Naive B cell (primary cell): ENCODE data around the gene ABCC9. TPM values are rescaled to one million over a fixed set of nuclear protein-coding genes. Genes with fewer than 3 reads are reported as not detected.
"Not testable (repeated sequence)": the region's sequence is repeated elsewhere in the genome, so short reads cannot be mapped to it uniquely, and the experiment has no call there.

ENCODE experiments used
- ATAC-seq, 2 donors: fragments of 150-1000 bp; cut with Tn5 transposase; 2 replicates each; pipeline ENCODE4 v1.10.0; 2021; ENCODE audit warnings: low read depth in 2 of 2, mild to moderate bottlenecking in 2 of 2, moderate library complexity in 2 of 2
- DNase-seq: peaks from one replicate; pipeline ENCODE4 v3.0.0; 2022
- H3K27ac Mint-ChIP-seq, 6 donors: one replicate each; pipeline ENCODE4 v1.8.0; 2020 to 2022; ENCODE audit warnings: mild to moderate bottlenecking in 6 of 6, mixed read lengths in 6 of 6, moderate library complexity in 5 of 6, inconsistent platforms in 2 of 6
- H3K27me3 Mint-ChIP-seq, 3 donors: one replicate each; pipeline ENCODE4 v1.8.0; 2021 to 2022; ENCODE audit warnings: mixed read lengths in 3 of 3, mild to moderate bottlenecking in 1 of 3
- H3K36me3 Mint-ChIP-seq, 2 donors: one replicate each; pipeline ENCODE4 v1.8.0; 2020 to 2022; ENCODE audit warnings: mixed read lengths in 2 of 2, inconsistent platforms in 1 of 2, mild to moderate bottlenecking in 1 of 2
- H3K4me1 Mint-ChIP-seq, 3 donors: one replicate each; pipeline ENCODE4 v1.8.0; 2020 to 2022; ENCODE audit warnings: mixed read lengths in 3 of 3, inconsistent platforms in 1 of 3, mild to moderate bottlenecking in 1 of 3, moderate library complexity in 1 of 3
- H3K4me3 Mint-ChIP-seq, 8 donors: one replicate each; pipeline ENCODE4 v1.8.0; 2020 to 2022; ENCODE audit warnings: mild to moderate bottlenecking in 8 of 8, mixed read lengths in 8 of 8, moderate library complexity in 8 of 8, inconsistent platforms in 2 of 8
- H3K9me3 Mint-ChIP-seq, 7 donors: one replicate each; pipeline ENCODE4 v1.8.0; 2020 to 2022; ENCODE audit warnings: mixed read lengths in 7 of 7, mild to moderate bottlenecking in 5 of 7, inconsistent platforms in 2 of 7, moderate library complexity in 1 of 7
- polyA plus RNA-seq, 6 donors: library from polyadenylated mRNA; unstranded; fragments of 300-500 nt; fragmentation: Illumina TruSeq; gene quantifications; one replicate each; pipeline ENCODE4 v1.2.3, GENCODE V29; 2021; ENCODE audit warnings: low read depth in 6 of 6

ABCC9 gene
- polyA plus RNA-seq, 6 donors from 2014 or later = not detected

GRCh38 chr12:21789687-21790086, 151.5 kb downstream of the ABCC9 start:
- H3K9me3 Mint-ChIP-seq = peaks cover 0 to 14% (median 4%) of the 10 kb centered on the region in 7 donors
- DNase-seq, H3K4me3 Mint-ChIP-seq, H3K36me3 Mint-ChIP-seq, ATAC-seq, H3K27me3 Mint-ChIP-seq, H3K27ac Mint-ChIP-seq, H3K4me1 Mint-ChIP-seq: not testable (repeated sequence)

- Mint-ChIP-seq H3K36me3 (peaks cover 0 to 4% of the 10 kb centered on the region in 2 donors), H3K9me3 (peaks cover 2 to 14% (median 3%) of the 10 kb centered on the region in 7 donors), H3K27me3 (no peaks in the 10 kb centered on the region), H3K4me3 (no peak overlapping the region), H3K4me1 (no peaks in the 10 kb centered on the region), H3K27ac (no peak overlapping the region)
- ATAC-seq (no peak), DNase-seq (no peak)
These were observed 152.9 kb downstream of the ABCC9 start for GRCh38 chr12:21788089-21788983.

GRCh38 chr12:21786041-21786531, 155.1 kb downstream of the ABCC9 start:
- no peak overlapping the region for H3K4me3 Mint-ChIP-seq
- peaks cover 0 to 8% of the 10 kb centered on the region in 2 donors for H3K36me3 Mint-ChIP-seq
- no peaks in the 10 kb centered on the region for H3K4me1 Mint-ChIP-seq
- DNase-seq (no peak), ATAC-seq (no peak)
- H3K27ac Mint-ChIP-seq = no peak overlapping the region
- H3K9me3 Mint-ChIP-seq = peaks cover 2 to 11% (median 5%) of the 10 kb centered on the region in 7 donors
- H3K27me3 Mint-ChIP-seq = no peaks in the 10 kb centered on the region

GRCh38 chr12:21782723-21783122, 158.5 kb downstream of the ABCC9 start:
- H3K4me3 Mint-ChIP-seq, ATAC-seq, H3K27me3 Mint-ChIP-seq, H3K27ac Mint-ChIP-seq, H3K36me3 Mint-ChIP-seq, H3K4me1 Mint-ChIP-seq, DNase-seq: not testable (repeated sequence)
- H3K9me3 Mint-ChIP-seq = peaks cover 1 to 11% (median 3%) of the 10 kb centered on the region in 7 donors

- Mint-ChIP-seq H3K9me3 (peaks cover 0 to 11% (median 3%) of the 10 kb centered on the region in 7 donors), H3K27ac (no peak overlapping the region), H3K36me3 (peaks cover 0 to 8% of the 10 kb centered on the region in 2 donors), H3K4me3 (no peak overlapping the region), H3K4me1 (no peaks in the 10 kb centered on the region), H3K27me3 (peaks cover 12 to 23% (median 20%) of the 10 kb centered on the region in 3 donors)
- DNase-seq = no peak
- no peak for ATAC-seq
These were observed 160.4 kb downstream of the ABCC9 start for GRCh38 chr12:21780786-21781185.

GRCh38 chr12:21776175-21776574, 165.1 kb downstream of the ABCC9 start:
- Mint-ChIP-seq H3K36me3 (no peaks in the 10 kb centered on the region), H3K4me1 (peaks cover 0 to 4% (median 0%) of the 10 kb centered on the region in 3 donors), H3K27me3 (peaks cover 34 to 52% (median 47%) of the 10 kb centered on the region in 3 donors), H3K27ac (no peak overlapping the region), H3K4me3 (no peak overlapping the region), H3K9me3 (peaks cover 0 to 2% (median 0%) of the 10 kb centered on the region in 7 donors)
- DNase-seq (no peak), ATAC-seq (no peak)

- Mint-ChIP-seq H3K4me1 (peaks cover 0 to 4% (median 0%) of the 10 kb centered on the region in 3 donors), H3K27ac (no peak overlapping the region), H3K9me3 (peaks cover 0 to 2% (median 0%) of the 10 kb centered on the region in 7 donors), H3K4me3 (no peak overlapping the region), H3K36me3 (no peaks in the 10 kb centered on the region), H3K27me3 (peaks cover 38 to 53% (median 52%) of the 10 kb centered on the region in 3 donors)
- ATAC-seq = no peak
- DNase-seq = no peak
These were observed 165.9 kb downstream of the ABCC9 start for GRCh38 chr12:21775133-21775820.

- ATAC-seq = no peak
- peaks cover 0 to 4% (median 0%) of the 10 kb centered on the region in 3 donors for H3K4me1 Mint-ChIP-seq
- H3K36me3 Mint-ChIP-seq = no peaks in the 10 kb centered on the region
- peaks cover 39 to 55% (median 53%) of the 10 kb centered on the region in 3 donors for H3K27me3 Mint-ChIP-seq
- peak within 1 kb of the TSS in 2 of 8 donors; percentile 8 to 21 for H3K4me3 Mint-ChIP-seq
- DNase-seq = no peak
- H3K27ac Mint-ChIP-seq = no peak within 1 kb of the TSS
- H3K9me3 Mint-ChIP-seq = peaks cover 0 to 2% (median 0%) of the 10 kb centered on the region in 7 donors
These were observed 166.7 kb downstream of the ABCC9 start, which contains the start of gene KCNJ8 for GRCh38 chr12:21774358-21775132. Gene KCNJ8, minus strand, starts transcription at chr12:21774706. Its CDS starts 1,090 bp downstream, at chr12:21773616.

- H3K4me3 Mint-ChIP-seq = no peak overlapping the region
- no peaks in the 10 kb centered on the region for H3K36me3 Mint-ChIP-seq
- H3K27ac Mint-ChIP-seq = no peak overlapping the region
- no peak for DNase-seq
- H3K27me3 Mint-ChIP-seq = peaks cover 43 to 60% (median 53%) of the 10 kb centered on the region in 3 donors
- H3K9me3 Mint-ChIP-seq = peaks cover 0 to 2% (median 0%) of the 10 kb centered on the region in 7 donors
- peaks cover 0 to 4% (median 0%) of the 10 kb centered on the region in 3 donors for H3K4me1 Mint-ChIP-seq
- ATAC-seq = no peak
These were observed 167.4 kb downstream of the ABCC9 start for GRCh38 chr12:21773806-21774205.

GRCh38 chr12:21773263-21773741, 167.9 kb downstream of the ABCC9 start:
- ATAC-seq (no peak), DNase-seq (no peak)
- Mint-ChIP-seq H3K27me3 (peaks cover 43 to 59% (median 53%) of the 10 kb centered on the region in 3 donors), H3K27ac (no peak overlapping the region), H3K9me3 (peaks cover 0 to 4% (median 0%) of the 10 kb centered on the region in 7 donors), H3K36me3 (no peaks in the 10 kb centered on the region), H3K4me3 (no peak overlapping the region), H3K4me1 (peaks cover 0 to 4% (median 0%) of the 10 kb centered on the region in 3 donors)

- no peak overlapping the region for H3K27ac Mint-ChIP-seq
- H3K4me1 Mint-ChIP-seq = peaks cover 0 to 4% (median 0%) of the 10 kb centered on the region in 3 donors
- ATAC-seq = no peak
- H3K4me3 Mint-ChIP-seq = no peak overlapping the region
- peaks cover 0 to 5% (median 0%) of the 10 kb centered on the region in 7 donors for H3K9me3 Mint-ChIP-seq
- DNase-seq = no peak
- peaks cover 35 to 42% (median 39%) of the 10 kb centered on the region in 3 donors for H3K27me3 Mint-ChIP-seq
- no peaks in the 10 kb centered on the region for H3K36me3 Mint-ChIP-seq
These were observed 169.9 kb downstream of the ABCC9 start for GRCh38 chr12:21771311-21771710.

GRCh38 chr12:21769307-21769706, 171.9 kb downstream of the ABCC9 start:
- DNase-seq (no peak), ATAC-seq (no peak)
- Mint-ChIP-seq H3K4me3 (no peak overlapping the region), H3K4me1 (peaks cover 0 to 4% (median 0%) of the 10 kb centered on the region in 3 donors), H3K27me3 (peaks cover 21 to 28% (median 26%) of the 10 kb centered on the region in 3 donors), H3K27ac (no peak overlapping the region), H3K36me3 (no peaks in the 10 kb centered on the region), H3K9me3 (peaks cover 0 to 5% (median 0%) of the 10 kb centered on the region in 7 donors)
